Activated B cell treated with CpG ODN at 0.5 μM for 24 hours (primary cell): ENCODE measurements around the gene TF. TPM values are rescaled to one million over a fixed set of nuclear protein-coding genes. Genes with fewer than 3 reads are reported as not detected.

Experiments
- ATAC-seq: fragments of 200-7000 bp; cut with Tn5 transposase; one replicate; pipeline ENCODE4 v1.10.0; 2021; ENCODE audit warnings: low read depth, mild to moderate bottlenecking, moderate library complexity
- CTCF ChIA-PET: fragments of 350-600 bp; sonication (Branson Sonifier 250); formaldehyde crosslinking; loops from one replicate; lab custom pipeline; 2021; ENCODE audit warnings: antibody characterized with exemption; lab: Charles Lee
- POLR2A ChIA-PET: fragments of 350-600 bp; sonication (Branson Sonifier 250); formaldehyde crosslinking; loops from one replicate; lab custom pipeline; 2021; ENCODE audit warnings: antibody characterized with exemption; lab: Charles Lee
- DNase-seq: peaks from one replicate; pipeline ENCODE4 v3.0.0; 2022
- H3K27ac Mint-ChIP-seq: one replicate; pipeline ENCODE4 v1.8.0; 2020; ENCODE audit warnings: mixed read lengths
- H3K27me3 Mint-ChIP-seq: one replicate; pipeline ENCODE4 v1.8.0; 2021; ENCODE audit warnings: mixed read lengths
- H3K36me3 Mint-ChIP-seq: one replicate; pipeline ENCODE4 v1.8.0; 2021; ENCODE audit warnings: low read depth, mixed read lengths
- H3K4me1 Mint-ChIP-seq: one replicate; pipeline ENCODE4 v1.8.0; 2021; ENCODE audit warnings: mixed read lengths
- H3K4me3 Mint-ChIP-seq: one replicate; pipeline ENCODE4 v1.8.0; 2020; ENCODE audit warnings: mild to moderate bottlenecking, mixed read lengths
- H3K9me3 Mint-ChIP-seq: one replicate; pipeline ENCODE4 v1.8.0; 2020; ENCODE audit warnings: mixed read lengths
- intact Hi-C: fragments of 100-400 bp; cut with micrococcal nuclease; formaldehyde crosslinking; loops from one replicate; pipeline ENCODE4 v1.15.1; 2024
- total RNA-seq: library from RNA; stranded (reverse); gene quantifications from 2 replicates; pipeline ENCODE4 v1.2.3, GENCODE V29; 2022
- TF ChIP-seq, protein P1 (sequence below): fragments of 200-600 bp; IDR thresholded peaks from one replicate; pipeline ENCODE4 v1.8.0; 2022; ENCODE audit warnings: antibody characterized with exemption, mild to moderate bottlenecking

The TF gene
- 0.10 and 0.29 TPM in 2 replicates for total RNA-seq

DNA sequence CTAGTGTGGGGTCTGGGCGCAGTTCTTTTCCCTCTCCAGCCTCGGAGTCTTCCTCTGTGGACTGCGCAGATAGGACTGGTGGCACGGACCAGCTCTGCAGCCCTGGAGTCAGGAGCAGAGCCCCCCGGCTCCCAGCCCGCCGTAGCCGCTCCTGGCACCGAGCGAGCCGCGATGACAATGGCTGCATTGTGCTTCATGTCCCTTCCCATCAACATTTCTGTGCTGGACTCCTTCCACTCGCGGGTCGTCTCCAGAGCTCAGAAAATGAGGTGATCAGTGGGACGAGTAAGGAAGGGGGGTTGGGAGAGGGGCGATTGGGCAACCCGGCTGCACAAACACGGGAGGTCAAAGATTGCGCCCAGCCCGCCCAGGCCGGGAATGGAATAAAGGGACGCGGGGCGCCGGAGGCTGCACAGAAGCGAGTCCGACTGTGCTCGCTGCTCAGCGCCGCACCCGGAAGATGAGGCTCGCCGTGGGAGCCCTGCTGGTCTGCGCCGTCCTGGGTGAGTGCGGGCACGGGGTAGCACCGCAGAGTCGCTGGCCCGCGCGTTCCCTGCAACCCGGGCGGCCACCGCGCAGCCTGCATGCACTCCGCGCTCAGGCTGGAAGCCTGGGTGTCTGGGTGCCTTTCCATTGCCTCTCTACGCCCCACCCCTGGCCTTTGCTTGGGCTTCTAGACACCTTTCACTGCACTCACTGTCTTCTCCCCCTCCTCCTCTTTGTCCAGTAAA lies at the start of gene TF:
TSS of gene TF (plus strand) at position 413 of the 731 bp plus-strand sequence. CDS start at position 461, 48 bp downstream.
- no peak within 1 kb of the TSS for H3K27ac Mint-ChIP-seq
- H3K4me1 Mint-ChIP-seq: peaks cover 2% of the 10 kb centered on the region
- DNase-seq: no peak
- intact Hi-C loops: no loop called here
- H3K4me3 Mint-ChIP-seq: no peak within 1 kb of the TSS
- peaks cover 36% of the 10 kb centered on the region for H3K27me3 Mint-ChIP-seq
- H3K9me3 Mint-ChIP-seq: no peaks in the 10 kb centered on the region
- ATAC-seq: no peak
- H3K36me3 Mint-ChIP-seq: no peaks in the 10 kb centered on the region
- ChIA-PET POLR2A (no interaction called here), CTCF (no interaction called here)
- TF ChIP-seq, protein P1, sequence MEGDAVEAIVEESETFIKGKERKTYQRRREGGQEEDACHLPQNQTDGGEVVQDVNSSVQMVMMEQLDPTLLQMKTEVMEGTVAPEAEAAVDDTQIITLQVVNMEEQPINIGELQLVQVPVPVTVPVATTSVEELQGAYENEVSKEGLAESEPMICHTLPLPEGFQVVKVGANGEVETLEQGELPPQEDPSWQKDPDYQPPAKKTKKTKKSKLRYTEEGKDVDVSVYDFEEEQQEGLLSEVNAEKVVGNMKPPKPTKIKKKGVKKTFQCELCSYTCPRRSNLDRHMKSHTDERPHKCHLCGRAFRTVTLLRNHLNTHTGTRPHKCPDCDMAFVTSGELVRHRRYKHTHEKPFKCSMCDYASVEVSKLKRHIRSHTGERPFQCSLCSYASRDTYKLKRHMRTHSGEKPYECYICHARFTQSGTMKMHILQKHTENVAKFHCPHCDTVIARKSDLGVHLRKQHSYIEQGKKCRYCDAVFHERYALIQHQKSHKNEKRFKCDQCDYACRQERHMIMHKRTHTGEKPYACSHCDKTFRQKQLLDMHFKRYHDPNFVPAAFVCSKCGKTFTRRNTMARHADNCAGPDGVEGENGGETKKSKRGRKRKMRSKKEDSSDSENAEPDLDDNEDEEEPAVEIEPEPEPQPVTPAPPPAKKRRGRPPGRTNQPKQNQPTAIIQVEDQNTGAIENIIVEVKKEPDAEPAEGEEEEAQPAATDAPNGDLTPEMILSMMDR: no peak

GRCh38 chr3:133697960-133698359 lies 48.2 kb upstream of the TF start:
- intact Hi-C loops: no loop called here
- no peak overlapping the region for H3K4me3 Mint-ChIP-seq
- ATAC-seq: no peak
- no peaks in the 10 kb centered on the region for H3K36me3 Mint-ChIP-seq
- ChIA-PET POLR2A (no interaction called here), CTCF (no interaction called here)
- H3K4me1 Mint-ChIP-seq: no peaks in the 10 kb centered on the region
- no peaks in the 10 kb centered on the region for H3K27me3 Mint-ChIP-seq
- TF ChIP-seq, protein P1: no peak
- no peak for DNase-seq
- H3K9me3 Mint-ChIP-seq: peaks cover 2% of the 10 kb centered on the region
- H3K27ac Mint-ChIP-seq: no peak overlapping the region

DNA sequence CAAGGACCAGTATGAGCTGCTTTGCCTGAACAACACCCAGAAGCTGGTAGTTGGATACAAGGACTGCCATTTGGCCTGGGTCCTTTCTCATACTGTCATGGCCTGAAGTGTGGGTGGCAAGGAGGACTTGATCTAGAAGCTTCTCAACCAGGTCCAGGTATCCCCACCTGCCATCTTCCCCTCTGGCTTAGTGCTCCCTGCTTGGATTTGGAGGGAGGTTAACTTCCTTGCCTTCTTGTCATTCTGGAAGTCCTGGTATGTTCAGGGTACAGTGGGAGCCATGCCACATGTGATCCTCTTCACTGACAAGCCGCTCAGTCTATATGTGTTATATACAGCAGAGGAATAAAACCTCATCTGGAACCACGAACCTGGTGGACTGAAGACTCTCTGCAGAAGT lies 46.7 kb upstream of the TF start:
- intact Hi-C loops: no loop called here
- TF ChIP-seq, protein P1: no peak
- H3K27me3 Mint-ChIP-seq: peaks cover 9% of the 10 kb centered on the region
- H3K4me3 Mint-ChIP-seq: no peak overlapping the region
- H3K9me3 Mint-ChIP-seq: peaks cover 2% of the 10 kb centered on the region
- ATAC-seq: no peak
- DNase-seq: no peak
- no peaks in the 10 kb centered on the region for H3K4me1 Mint-ChIP-seq
- ChIA-PET CTCF (no interaction called here), POLR2A (no interaction called here)
- no peaks in the 10 kb centered on the region for H3K36me3 Mint-ChIP-seq
- H3K27ac Mint-ChIP-seq: no peak overlapping the region

- no peak overlapping the region for H3K4me3 Mint-ChIP-seq
- H3K9me3 Mint-ChIP-seq: peaks cover 2% of the 10 kb centered on the region
- POLR2A ChIA-PET: no interaction called here
- CTCF ChIA-PET: no interaction called here
- no peaks in the 10 kb centered on the region for H3K36me3 Mint-ChIP-seq
- intact Hi-C loops: no loop called here
- ATAC-seq (no peak), DNase-seq (no peak)
- TF ChIP-seq, protein P1: no peak
- H3K4me1 Mint-ChIP-seq: no peaks in the 10 kb centered on the region
- H3K27ac Mint-ChIP-seq: no peak overlapping the region
- peaks cover 13% of the 10 kb centered on the region for H3K27me3 Mint-ChIP-seq
These were observed 46.3 kb upstream of the TF start for GRCh38 chr3:133699903-133700302.

GRCh38 chr3:133700351-133700750 lies 45.8 kb upstream of the TF start:
- ATAC-seq (no peak), DNase-seq (no peak)
- H3K36me3 Mint-ChIP-seq: no peaks in the 10 kb centered on the region
- CTCF ChIA-PET: no interaction called here
- peaks cover 15% of the 10 kb centered on the region for H3K27me3 Mint-ChIP-seq
- intact Hi-C loops: no loop called here
- POLR2A ChIA-PET: no interaction called here
- H3K4me1 Mint-ChIP-seq: no peaks in the 10 kb centered on the region
- H3K9me3 Mint-ChIP-seq: peaks cover 2% of the 10 kb centered on the region
- no peak overlapping the region for H3K27ac Mint-ChIP-seq
- TF ChIP-seq, protein P1: no peak
- no peak overlapping the region for H3K4me3 Mint-ChIP-seq
